Right atrium auricular region (tissue), 2 donors: ENCODE results near the gene COG1. TPM values are rescaled to one million over a fixed set of nuclear protein-coding genes. Genes with fewer than 3 reads are reported as not detected.
"Not testable (repeated sequence)": the region's sequence is repeated elsewhere in the genome, so short reads cannot be mapped to it uniquely, and the experiment has no call there.

Experiments
- DNase-seq: peaks from one replicate; pipeline ENCODE4 v3.0.0-alpha.2; 2019; ENCODE audit warnings: low spot score
- H3K27ac ChIP-seq, 2 donors: fragments of 200-600 bp; sonication (generic); 1 replicate in 1 of 2; 2 replicates in 1 of 2; pipeline ENCODE4 v1.5.1; 2016 to 2019
- H3K27me3 ChIP-seq, 2 donors: fragments of 200-600 bp; sonication (generic); one replicate each; pipeline versions ENCODE4 v1.5.1 to v1.6.0; 2017 to 2019
- H3K36me3 ChIP-seq: fragments of 200-600 bp; sonication (generic); one replicate; pipeline ENCODE4 v1.5.1; 2016
- H3K4me1 ChIP-seq, 2 donors: fragments of 200-600 bp; sonication (generic); one replicate each; pipeline versions ENCODE4 v1.5.1 to v1.6.0; 2017 to 2019
- H3K4me3 ChIP-seq, 2 donors: fragments of 200-600 bp; sonication (generic); 1 replicate in 1 of 2; 2 replicates in 1 of 2; pipeline ENCODE4 v1.5.1; 2017 to 2019; ENCODE audit warnings: mild to moderate bottlenecking in 1 of 2, moderate library complexity in 1 of 2
- H3K9me3 ChIP-seq, 2 donors: fragments of 200-600 bp; sonication (generic); one replicate each; pipeline ENCODE4 v1.5.1; 2019
- total RNA-seq, 2 donors: library from RNA; depleted of rRNA; stranded (reverse); fragments of >200 nt; gene quantifications; one replicate each; pipeline ENCODE4 v1.1.0, GENCODE V29; 2016
- TF ChIP-seq, protein P1 (sequence below), 2 donors: fragments of 200-600 bp; sonication (generic); IDR thresholded peaks; one replicate each; pipeline ENCODE4 v1.5.1; 2019; ENCODE audit warnings: antibody characterized with exemption in 2 of 2

The COG1 gene, protein sequence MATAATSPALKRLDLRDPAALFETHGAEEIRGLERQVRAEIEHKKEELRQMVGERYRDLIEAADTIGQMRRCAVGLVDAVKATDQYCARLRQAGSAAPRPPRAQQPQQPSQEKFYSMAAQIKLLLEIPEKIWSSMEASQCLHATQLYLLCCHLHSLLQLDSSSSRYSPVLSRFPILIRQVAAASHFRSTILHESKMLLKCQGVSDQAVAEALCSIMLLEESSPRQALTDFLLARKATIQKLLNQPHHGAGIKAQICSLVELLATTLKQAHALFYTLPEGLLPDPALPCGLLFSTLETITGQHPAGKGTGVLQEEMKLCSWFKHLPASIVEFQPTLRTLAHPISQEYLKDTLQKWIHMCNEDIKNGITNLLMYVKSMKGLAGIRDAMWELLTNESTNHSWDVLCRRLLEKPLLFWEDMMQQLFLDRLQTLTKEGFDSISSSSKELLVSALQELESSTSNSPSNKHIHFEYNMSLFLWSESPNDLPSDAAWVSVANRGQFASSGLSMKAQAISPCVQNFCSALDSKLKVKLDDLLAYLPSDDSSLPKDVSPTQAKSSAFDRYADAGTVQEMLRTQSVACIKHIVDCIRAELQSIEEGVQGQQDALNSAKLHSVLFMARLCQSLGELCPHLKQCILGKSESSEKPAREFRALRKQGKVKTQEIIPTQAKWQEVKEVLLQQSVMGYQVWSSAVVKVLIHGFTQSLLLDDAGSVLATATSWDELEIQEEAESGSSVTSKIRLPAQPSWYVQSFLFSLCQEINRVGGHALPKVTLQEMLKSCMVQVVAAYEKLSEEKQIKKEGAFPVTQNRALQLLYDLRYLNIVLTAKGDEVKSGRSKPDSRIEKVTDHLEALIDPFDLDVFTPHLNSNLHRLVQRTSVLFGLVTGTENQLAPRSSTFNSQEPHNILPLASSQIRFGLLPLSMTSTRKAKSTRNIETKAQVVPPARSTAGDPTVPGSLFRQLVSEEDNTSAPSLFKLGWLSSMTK
- 10 to 100 TPM; 17.3 to 21.3 TPM for total RNA-seq

DNA sequence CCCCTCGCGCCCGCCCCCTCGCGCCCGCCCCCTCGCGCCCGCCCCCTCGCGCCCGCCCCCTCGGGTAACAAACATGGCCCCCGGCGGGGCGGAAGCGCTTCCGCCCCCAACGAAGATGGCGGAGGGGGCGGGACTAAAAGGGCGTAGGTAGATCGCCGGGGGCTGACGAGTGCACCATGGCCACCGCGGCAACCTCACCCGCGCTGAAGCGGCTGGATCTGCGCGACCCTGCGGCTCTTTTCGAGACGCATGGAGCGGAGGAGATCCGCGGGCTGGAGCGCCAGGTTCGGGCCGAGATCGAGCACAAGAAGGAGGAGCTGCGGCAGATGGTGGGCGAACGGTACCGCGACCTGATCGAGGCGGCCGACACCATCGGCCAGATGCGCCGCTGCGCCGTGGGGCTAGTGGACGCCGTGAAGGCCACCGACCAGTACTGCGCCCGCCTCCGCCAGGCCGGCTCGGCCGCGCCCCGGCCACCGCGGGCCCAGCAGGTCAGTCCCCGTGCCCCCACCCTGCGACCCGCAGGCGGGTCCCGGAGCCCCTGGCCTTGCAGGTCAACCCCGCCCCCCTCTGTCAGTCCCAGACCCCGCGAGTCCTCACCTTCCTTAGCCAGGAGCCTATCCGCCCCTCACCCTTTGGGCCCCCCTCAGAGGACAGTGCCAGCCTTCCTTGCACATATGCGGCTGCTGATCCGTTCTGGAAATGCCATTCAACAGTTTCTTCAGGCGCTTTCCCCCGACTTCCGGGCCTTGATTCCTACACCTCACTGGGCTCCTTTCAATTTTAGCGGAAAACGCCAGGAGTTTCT is at the start of gene COG1:
COG1 (plus strand) TSS at position 162 of the 808 bp plus-strand sequence; CDS start at position 177, 15 bp downstream.
- Histone ChIP-seq H3K36me3 (peaks cover 18% of the 10 kb centered on the region), H3K27me3 (no peaks in the 10 kb centered on the region), H3K4me1 (peaks cover 0 to 18% of the 10 kb centered on the region in 2 donors), H3K27ac (peak within 1 kb of the TSS; percentile 82 to 94), H3K4me3 (peak within 1 kb of the TSS; percentile 91 to 96), H3K9me3 (no peaks in the 10 kb centered on the region)
- peak; percentile 87 for DNase-seq
- TF ChIP-seq, protein P1, sequence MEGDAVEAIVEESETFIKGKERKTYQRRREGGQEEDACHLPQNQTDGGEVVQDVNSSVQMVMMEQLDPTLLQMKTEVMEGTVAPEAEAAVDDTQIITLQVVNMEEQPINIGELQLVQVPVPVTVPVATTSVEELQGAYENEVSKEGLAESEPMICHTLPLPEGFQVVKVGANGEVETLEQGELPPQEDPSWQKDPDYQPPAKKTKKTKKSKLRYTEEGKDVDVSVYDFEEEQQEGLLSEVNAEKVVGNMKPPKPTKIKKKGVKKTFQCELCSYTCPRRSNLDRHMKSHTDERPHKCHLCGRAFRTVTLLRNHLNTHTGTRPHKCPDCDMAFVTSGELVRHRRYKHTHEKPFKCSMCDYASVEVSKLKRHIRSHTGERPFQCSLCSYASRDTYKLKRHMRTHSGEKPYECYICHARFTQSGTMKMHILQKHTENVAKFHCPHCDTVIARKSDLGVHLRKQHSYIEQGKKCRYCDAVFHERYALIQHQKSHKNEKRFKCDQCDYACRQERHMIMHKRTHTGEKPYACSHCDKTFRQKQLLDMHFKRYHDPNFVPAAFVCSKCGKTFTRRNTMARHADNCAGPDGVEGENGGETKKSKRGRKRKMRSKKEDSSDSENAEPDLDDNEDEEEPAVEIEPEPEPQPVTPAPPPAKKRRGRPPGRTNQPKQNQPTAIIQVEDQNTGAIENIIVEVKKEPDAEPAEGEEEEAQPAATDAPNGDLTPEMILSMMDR (IDR thresholded peaks at IDR 0.05): no peak

DNA sequence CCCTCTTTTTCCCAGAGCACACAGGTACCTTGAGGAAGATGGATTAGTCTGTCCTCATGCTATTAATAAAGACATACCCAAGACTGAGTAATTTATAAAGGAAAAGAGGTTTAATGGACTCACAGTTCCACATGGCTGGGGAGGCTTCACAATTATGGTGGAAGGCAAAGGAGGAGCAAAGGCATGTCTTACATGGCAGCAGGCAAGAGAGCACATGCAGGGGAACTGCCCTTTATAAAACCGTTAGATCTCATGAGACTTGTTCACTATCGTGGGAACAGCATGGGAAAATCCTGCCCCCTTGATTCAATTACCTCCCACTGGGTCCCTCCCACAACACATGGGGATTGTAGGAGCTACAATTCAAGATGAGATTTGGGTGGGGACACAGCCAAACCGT is 48.6 kb upstream of the COG1 start:
- not testable (repeated sequence) for H3K4me1 ChIP-seq, H3K36me3 ChIP-seq, DNase-seq, H3K27me3 ChIP-seq, H3K9me3 ChIP-seq, H3K4me3 ChIP-seq, H3K27ac ChIP-seq

DNA sequence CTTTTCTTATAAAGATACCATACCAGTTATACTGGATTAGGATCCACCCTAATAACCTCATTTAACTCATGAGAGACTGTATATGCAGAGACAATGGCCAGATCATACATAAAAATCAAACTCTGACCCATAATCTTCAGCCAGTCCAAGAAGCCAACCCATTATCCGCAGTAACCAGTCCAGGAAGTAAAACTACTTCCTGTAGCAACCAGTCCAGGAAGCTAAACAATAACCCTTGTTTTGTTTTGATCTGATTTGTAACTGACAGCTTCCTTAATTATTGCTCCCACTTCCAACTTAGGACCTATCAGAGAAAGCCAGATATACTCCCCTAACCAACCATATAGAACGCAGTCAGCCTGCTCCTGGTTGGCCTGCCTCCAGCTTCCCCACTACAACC is 47.2 kb upstream of the COG1 start:
- no peak for DNase-seq
- H3K4me3 ChIP-seq: no peak overlapping the region
- TF ChIP-seq, protein P1 (IDR thresholded peaks at IDR 0.05): no peak
- H3K9me3 ChIP-seq: peaks cover 0 to 12% of the 10 kb centered on the region in 2 donors
- H3K4me1 ChIP-seq: no peaks in the 10 kb centered on the region
- H3K27ac ChIP-seq: no peak overlapping the region
- no peaks in the 10 kb centered on the region for H3K36me3 ChIP-seq
- no peaks in the 10 kb centered on the region for H3K27me3 ChIP-seq

DNA sequence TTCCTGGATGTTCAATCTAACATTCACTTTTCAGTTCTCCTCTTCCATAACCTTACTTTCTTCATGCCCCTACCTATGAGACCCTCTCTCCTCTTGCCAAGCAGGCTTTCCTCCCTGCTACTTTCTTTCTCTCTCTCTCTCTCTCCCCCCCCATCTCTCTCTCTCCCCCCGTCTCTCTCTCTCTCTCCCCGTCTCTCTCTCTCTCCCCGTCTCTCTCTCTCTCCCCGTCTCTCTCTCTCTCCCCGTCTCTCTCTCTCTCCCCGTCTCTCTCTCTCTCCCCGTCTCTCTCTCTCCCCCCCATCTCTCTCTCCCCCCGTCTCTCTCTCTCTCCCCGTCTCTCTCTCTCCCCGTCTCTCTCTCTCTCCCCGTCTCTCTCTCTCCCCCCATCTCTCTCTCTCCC is 45.1 kb upstream of the COG1 start:
- not testable (repeated sequence) for H3K27ac ChIP-seq, H3K4me1 ChIP-seq, H3K27me3 ChIP-seq, DNase-seq, H3K4me3 ChIP-seq, H3K36me3 ChIP-seq
- peaks cover 0 to 12% of the 10 kb centered on the region in 2 donors for H3K9me3 ChIP-seq

DNA sequence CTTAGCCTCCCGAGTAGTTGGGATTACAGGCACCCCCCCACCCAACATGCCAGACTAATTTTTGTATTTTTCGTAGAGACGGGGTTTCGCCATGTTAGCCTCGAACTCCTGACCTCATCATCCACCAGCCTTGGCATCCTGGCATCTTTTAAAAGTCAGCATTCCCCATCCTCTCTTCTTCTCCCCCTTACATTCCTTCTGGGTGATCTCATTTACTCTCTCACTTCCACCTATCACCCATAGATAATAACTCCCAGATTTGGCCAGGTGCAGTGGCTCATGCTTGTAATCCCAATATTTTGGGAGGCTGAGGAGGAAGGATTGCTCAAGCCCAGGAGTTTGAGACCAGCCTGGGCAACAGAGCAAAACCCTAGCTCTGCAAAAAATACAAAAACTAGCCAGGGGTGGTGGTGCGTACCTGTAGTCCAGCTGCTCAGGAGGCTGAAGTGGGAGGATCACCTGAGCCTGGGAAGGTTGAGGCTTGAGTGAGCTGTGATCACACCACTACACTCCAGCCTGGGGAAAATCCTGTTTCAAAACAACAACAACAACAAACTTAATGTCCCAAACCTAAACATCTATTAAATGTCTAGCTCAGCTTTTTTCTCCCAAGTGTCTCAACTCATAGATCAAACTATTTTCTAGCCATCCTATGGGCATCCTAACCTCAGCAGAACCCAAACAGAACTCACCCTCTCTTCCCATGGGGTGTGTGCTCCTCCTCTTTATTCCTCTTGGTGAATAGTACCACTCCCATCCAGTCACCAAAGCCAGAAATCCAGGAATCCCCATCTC is 44.1 kb upstream of the COG1 start:
- no peaks in the 10 kb centered on the region for H3K4me1 ChIP-seq
- H3K27ac ChIP-seq: no peak overlapping the region
- TF ChIP-seq, protein P1 (IDR thresholded peaks at IDR 0.05): no peak
- peaks cover 0 to 12% of the 10 kb centered on the region in 2 donors for H3K9me3 ChIP-seq
- no peak for DNase-seq
- H3K36me3 ChIP-seq: no peaks in the 10 kb centered on the region
- no peaks in the 10 kb centered on the region for H3K27me3 ChIP-seq
- no peak overlapping the region for H3K4me3 ChIP-seq

DNA sequence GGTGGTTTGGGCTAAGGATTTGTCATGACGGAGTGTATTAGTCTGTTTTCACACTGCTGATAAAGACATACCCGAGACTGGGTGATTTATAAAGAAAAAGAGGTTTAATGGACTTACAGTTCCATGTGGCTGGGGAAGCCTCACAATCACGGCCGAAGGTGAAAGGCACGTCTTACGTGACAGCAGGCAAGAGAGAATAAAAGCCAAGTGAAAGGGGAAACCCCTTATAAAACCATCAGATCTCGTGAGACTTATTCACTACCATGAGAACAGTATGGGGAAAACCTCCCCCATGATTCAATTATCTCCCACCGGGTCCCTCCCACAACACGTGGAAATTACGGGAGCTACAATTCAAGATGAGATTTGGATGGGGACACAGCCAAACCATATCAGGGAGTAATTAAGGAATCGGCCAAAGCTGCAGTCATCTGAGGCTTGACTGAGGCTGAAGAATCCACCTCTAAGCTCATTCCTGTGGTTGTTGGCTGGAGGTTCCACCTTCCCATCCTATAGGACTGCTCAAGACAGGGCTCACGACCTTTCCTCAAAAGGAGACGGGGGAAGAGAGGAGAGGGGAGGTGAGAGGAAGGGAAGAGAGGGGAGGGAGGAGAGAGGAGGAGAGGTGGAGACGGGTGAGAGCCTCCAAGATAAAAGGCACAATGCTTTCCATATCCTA is 42.1 kb upstream of the COG1 start:
- H3K4me3 ChIP-seq, H3K4me1 ChIP-seq, H3K27ac ChIP-seq, H3K27me3 ChIP-seq, H3K36me3 ChIP-seq, DNase-seq: not testable (repeated sequence)
- H3K9me3 ChIP-seq: peaks cover 0 to 12% of the 10 kb centered on the region in 2 donors
